NCI-H2029 (cell line): Measurements from ENCODE around the gene NDC1.
"Not testable (repeated sequence)": the region's sequence is repeated elsewhere in the genome, so short reads cannot be mapped to it uniquely, and the experiment has no call there.

Source experiments
- DNase-seq: peaks from one replicate; lab custom pipeline; 2025; lab: John Stamatoyannopoulos, UW

Gene NDC1, protein sequence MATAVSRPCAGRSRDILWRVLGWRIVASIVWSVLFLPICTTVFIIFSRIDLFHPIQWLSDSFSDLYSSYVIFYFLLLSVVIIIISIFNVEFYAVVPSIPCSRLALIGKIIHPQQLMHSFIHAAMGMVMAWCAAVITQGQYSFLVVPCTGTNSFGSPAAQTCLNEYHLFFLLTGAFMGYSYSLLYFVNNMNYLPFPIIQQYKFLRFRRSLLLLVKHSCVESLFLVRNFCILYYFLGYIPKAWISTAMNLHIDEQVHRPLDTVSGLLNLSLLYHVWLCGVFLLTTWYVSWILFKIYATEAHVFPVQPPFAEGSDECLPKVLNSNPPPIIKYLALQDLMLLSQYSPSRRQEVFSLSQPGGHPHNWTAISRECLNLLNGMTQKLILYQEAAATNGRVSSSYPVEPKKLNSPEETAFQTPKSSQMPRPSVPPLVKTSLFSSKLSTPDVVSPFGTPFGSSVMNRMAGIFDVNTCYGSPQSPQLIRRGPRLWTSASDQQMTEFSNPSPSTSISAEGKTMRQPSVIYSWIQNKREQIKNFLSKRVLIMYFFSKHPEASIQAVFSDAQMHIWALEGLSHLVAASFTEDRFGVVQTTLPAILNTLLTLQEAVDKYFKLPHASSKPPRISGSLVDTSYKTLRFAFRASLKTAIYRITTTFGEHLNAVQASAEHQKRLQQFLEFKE

DNA sequence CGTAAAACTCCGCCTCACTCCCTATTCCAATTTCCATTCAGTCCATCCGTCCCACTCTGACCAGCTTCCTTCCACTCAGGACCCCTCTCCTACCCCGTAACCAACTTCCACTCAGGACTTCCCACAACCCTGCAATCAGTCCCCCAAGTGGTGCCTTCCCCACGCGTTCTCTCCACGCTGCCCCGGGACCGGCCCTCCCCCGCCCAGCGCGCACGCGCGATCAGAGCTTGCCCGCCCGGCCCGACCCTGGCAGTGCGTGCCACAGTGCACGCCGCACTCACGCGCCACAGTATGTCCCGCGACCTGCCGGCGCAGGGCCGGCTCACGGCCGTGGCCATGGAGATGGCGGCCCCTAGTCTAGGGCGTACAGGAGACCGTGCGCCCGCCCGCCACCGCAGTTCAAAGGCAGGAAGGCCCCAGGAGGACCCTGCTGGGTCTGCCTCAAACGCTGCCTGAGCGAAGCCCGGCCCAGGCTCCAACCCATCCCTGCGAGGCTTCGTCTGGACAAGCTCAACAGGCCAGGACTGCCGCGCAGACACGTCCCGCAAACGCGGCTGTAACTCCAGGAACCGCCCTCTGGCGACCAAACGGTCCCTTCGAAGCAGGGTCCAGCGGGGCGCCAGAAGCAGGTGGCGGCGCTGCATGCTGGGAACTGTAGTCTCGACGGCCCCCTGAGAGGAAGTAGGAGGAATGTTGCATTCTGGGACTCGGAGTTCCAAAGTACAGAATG, at the start of gene NDC1:
Gene NDC1, minus strand, starts transcription at position 373 of the 730 bp plus-strand sequence. Its CDS starts 35 bp downstream, at position 338.
- DNase-seq, result peak; percentile 99

DNA sequence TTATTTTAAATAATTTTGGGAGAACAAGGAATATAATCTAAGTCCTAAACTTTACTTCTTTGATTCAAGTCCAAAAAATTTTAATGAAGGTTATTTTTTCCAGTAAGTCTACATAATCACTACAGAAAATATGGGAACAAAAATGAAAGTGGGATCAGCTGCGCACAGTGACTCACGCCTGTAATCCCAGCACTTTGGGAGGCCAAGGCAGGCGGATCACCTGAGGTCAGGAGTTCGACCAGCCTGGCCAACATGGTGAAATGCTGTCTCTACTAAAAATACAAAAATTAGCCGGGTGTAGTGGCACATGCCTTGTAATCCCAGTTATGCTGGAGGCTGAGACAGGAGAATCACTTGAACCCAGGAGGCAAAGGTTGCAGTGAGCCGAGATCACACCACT, 45.5 kb upstream of the NDC1 start:
- DNase-seq, result not testable (repeated sequence)

DNA sequence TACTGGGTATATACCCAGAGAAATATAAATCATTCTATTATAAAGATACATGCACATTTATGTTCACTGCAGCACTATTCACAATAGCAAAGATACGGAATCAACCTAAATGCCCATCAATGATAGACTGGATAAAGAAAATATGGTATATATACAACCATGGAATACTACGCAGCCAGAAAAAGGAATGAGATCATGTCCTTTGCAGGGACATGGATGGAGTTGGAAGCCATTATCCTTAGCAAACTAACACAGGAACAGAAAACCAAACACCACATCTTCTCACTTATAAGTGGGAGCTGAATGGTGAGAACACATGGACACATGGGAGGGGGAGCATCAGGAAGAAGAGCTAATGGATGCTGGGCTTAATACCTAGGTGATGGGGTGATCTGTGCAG, 43.8 kb upstream of the NDC1 start:
- DNase-seq, result not testable (repeated sequence)

DNA sequence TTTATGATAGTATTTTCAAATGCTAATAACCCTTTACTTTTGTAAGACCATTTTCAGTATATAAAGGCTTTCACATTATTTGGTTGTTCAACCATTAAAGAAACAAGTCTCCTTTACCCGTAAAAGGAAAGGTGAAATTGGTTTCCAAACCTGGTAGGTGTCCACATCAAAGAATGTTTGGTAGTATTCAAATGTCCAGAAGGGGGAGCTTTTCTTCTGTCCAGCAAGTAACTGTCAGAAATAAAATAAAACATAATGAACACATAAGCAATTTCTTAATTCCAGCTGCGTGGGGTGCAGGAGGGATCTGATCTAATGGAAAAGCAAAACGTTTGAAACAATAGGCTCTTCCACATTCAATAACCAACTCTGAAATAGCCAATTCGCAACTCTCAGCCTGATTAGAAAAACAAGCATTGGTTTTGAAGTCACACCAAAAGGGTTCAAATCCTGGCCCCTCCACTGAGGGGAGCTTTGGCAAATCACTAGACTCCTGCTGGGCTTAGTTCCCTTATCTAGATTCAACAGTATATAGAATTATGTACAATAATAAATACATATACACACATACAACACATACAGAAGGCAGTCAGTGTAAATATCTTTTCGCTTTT, 40.5 kb upstream of the NDC1 start:
- peak; percentile 70 for DNase-seq

DNA sequence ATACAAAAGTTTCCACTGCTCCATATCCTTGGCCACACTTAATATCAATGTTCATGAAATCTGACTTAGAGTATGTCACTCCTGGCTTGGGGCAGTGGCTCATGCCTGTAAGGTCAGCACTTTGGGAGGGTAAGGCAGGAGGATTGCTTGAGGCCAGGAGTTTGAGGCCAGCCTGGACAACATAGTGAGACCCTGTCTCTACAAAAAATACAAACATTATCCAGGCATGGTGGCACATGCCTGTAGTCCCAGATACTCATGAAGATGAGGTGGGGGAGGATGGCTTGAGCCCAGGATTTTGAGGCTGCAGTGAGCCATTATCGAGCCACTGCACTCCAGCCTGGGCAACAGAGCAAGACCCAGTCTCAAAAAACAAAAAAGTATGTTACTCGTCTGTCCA, 37.1 kb upstream of the NDC1 start:
- not testable (repeated sequence) for DNase-seq

DNA sequence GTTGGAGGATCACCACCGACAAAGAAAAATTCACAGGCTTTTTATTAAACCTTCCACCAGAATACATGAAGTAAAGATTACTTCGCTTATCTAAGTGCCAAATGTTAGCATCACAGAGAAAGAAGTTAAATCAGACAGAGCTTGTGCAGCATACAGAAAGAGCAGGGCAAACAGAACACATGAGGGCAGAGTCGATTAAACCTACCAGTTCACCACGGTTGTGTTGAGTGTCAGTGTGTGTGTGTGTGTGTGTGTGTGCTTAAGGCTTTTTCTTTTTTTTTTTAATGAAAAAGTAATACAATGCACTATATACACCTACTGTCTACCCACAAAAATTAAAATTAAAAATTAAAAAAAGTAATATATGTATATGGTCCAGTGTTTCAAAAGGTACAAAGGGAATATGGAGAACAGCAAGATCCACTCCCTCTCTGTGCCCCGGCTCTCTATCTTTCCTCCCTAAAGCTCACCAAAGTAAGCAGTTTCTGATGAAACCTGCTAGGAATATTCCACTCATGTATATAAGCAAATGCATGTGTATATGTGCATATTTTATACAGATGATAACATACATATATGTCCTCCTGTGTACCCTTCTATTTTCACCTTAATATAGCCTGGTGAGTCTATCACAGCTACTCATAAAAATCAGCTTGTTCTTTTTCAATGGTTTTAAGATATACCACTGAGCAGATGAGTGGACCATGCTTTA, 33.8 kb upstream of the NDC1 start:
- DNase-seq, result no peak

DNA sequence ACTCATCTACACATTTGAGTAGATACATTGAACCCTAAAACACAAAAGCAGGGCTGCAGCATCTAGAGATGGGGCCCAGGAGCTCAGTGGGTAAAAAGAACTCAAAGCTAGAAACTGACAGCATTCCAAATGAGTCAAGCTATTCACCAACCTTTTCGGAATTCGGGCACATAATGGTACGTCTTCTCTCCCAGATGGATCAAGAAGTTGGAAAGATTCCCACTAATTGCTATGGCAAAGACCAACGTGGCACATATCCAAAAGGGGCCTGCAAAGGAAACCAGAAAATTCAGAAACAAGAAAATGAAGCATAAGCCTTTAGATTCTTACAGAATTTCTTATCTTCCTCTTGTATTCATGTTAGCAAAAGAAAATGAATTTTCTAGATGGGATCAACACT, 33.1 kb upstream of the NDC1 start:
- DNase-seq, result no peak

DNA sequence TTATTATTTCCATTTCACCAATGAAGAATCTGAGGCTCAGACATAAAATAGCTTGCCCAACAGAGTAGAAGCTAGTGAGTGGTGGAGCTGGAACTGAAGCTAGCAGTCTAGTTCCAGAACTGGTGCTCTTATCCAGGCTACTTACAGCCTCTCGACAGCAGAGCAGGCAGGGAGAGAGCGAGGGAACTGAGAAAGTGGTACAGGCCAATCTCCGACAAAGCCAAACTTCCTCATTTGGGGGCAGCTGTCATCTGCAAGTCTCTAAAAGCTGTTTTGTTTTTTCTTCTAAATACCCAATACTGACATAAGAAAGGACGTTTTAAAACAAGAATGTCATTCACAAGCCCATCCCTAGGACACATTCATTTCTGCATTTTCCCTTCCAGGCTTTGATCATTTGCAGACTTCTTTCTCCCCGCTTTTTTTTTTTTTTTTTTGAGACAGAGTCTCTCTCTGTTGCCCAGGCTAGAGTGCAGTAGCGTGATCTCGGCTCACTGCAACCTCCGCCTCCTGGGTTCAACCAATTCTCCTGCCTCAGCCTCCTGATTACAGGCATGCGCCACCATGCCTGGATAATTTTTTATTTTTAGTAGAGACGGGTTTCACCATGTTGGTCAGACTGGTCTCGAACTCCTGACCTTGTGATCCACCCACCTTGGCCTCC, 31.5 kb upstream of the NDC1 start:
- no peak for DNase-seq

DNA sequence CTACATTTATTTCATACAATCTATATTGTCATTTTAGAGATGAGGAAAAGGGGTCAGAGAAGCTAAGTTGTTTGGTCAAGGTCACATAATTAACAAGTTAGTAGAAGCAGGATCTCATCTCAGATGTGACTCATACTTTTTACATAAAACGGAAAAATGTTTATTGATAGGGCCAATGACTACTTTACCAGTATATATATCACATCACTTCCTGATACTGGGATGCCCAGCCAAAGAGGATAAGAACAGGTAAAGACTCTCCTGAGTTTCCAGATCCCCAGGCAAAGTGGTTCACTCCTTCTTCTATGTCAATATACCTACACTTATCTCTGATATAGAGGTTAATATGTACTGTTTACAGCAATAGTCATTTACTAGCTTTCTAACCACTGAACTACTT, 30.5 kb upstream of the NDC1 start:
- no peak for DNase-seq

DNA sequence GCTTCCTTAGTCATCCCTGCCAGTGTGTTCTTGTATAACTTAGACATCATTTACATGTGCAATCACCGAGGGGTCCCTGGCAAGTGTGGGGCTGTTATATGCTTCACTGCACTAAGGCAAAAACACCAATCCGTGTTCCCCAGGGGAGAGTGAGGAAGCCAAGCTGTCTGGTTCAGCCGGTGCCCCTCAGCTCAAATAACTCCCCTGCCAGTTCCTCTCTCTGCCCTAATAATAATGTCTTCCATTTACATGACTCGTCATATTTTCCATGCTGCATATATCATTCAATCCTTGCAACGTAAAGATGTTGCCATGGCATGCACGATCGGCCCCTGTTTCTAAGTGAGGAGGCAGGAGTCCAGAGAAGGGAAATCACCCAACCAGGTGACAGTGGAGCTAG, 24.4 kb upstream of the NDC1 start:
- no peak for DNase-seq

DNA sequence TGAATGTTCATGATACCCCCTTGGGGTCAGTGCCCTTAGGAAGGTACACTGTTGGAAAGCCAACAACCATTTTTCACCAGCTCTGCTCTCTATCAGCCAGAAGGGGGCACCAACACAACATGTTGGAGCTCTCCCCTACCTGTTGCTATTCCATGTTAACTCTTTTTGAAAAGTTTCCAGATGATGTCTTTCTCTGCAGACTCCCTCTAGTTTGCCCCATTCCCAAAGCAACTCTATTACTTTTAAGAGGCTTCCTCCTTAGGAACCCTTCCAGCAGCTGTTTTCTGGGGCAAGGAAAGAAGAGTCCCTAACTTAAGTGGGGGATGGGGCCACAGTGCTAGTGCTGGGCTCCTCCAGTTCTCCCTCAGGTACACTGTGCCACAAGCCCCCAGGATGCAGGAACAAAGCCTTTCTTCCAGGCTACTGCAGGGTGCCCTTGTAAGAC, 22.9 kb upstream of the NDC1 start:
- DNase-seq, result peak; percentile 78

DNA sequence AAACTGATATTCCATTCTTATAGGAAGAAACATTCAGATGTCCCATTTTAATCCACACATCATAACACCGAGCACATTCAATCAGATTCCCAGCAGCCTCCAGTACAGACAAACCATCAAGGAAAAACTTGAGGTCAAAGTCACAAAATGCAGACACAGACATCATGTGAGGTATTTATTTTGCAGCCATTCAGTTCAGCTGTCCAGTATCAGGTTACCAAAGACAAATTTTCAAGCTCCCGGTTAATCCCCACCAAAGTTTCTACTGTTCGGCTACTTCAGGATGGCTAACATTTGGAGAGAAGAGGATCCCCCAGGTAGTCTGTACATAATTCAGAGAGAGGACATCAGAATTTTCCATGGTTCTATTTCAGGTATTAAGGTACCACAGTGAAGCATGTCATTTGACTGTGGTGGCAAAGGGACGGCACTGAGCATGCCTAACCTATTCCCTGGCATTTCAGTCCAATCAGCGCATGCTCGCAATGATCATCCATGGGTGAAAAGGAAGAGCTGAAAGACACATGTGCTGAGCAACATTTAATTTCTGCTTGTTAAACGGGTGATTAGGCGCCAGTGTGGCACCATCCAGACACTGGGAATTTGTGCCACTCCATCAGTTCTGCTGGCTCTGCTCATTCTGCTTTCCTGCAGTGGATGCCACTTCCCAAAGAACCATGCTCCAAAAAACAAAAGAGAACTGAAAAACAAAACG, 13.6 kb upstream of the NDC1 start:
- no peak for DNase-seq

DNA sequence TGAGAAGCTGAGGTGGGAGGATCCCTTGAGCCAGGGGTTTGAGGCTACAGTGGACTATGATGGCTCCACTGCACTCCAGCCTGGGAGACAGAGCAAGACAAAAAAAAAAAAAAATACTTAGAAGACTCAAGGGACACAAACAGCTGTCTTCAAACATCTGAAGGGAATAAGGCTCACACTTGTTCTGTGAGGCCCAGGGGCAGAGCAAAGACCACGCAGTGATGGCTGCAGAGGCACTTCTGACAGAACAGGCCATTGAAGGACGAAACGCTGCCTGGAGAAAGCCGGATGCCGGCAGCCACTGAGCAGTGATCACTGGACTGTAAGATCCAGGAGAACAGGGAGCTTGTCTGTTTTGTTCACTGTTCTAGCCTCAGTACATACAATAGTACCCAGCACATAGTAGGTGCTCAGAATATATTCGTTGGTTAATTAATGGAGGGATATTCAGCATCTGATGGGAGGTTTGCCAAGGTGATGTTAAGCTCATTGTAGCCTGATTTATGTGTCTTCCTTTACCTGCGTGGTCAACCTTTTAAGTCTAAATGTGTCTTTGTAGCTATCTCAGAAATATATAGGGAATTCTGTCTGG, 12.1 kb upstream of the NDC1 start:
- no peak for DNase-seq

DNA sequence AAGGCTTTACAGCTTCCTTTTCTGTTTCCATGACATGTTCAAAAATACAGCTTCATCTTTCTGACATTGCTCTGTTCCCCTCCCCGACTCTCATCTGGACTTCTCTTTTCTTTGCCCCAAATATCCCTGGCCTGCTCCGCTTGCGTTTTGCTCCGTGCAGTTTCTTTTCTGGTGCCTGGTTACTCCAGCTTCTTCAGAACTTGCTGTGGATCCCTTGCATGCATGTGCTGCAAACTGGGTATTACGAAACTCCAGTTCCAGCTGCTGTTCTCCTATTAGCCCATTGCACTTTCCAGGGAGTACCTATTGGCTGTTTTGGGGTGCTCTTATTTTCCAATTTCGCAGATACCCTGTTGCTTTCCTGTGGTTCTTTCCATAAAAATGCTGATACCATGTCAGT, 9.9 kb upstream of the NDC1 start:
- DNase-seq, result no peak

DNA sequence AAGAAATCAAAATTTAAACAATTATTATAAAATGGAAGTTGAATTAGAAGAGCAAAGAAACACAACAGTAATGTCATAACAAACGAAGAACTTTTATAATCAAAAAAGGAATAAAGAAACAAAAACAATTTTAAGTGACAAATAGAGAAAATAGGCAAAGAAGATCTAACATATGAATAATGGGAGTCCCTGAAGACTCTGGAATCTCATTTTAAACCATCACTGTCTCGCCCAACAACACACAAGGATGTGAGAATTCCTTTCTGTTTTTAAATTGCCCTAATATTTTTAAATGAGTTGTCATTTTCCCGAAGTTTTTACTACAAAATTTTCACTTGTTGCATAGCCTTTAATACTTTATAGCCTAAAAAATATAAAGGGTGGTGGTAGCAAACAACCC, 4.3 kb upstream of the NDC1 start:
- DNase-seq, result no peak

DNA sequence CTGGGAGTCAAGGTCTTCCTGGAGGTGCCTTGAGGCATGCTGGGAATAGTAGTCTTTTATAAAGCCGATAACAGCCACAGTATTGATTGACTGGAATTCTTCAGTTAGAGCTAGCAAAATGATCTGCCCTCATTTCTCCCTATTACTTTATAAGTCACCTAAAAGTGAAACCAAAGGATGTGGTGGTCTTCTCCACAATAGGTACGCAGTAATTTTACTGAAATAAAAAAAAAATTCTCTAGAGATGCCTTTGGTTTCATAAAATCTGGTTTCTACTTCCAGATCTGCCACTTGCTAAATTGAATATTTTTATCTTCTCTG, 518 bp upstream of the NDC1 start:
- DNase-seq, result no peak

DNA sequence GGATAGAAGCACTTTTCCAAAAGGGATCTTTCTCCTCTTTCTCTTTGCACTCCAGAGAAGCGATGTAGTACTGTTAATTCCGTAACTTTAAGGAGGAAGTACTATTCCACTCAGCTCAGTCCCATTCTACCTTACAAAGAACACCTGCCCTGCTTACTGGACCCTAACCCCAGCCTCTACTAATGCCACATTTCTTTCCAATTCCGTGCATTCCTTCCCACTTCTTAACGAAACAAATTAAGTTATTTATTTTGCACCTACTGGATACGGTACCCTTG, 511 bp downstream of the NDC1 start:
- DNase-seq, result no peak

DNA sequence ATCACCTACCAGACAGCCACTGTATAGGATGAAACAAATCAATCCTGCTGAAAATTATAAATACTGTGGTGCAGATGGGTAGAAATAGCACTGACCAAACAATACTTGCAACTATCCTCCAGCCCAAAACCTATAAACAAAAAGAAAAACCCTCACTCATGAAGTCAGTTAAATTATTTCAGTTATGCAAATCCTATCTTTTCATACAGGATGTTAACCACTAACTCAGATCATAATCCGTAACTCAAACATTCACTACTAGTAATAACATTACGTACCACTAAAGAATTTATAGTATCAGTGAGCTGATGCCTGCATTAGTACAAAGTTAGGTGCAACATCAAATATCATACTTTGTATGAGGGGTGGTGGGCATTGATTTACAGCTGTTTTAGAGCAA, 2.6 kb downstream of the NDC1 start:
- DNase-seq, result no peak

DNA sequence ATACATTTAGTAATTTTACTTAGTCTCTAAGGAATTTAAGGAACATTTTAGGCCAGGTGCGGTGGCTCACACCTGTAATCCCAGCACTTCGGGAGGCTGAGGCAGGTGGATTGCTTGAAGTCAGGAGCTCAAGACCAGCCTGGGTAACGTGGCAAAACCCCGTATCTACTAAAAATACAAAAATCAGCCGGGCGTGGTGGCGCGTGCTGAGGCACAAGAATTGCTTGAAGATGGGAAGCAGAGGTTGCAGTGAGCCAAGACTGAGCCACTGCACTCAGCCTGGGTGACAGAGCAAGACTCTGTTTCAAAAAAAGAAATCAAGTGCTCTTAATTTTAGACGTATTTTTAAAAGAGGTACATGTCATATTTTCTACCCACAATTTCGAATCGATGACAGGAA, 3.3 kb downstream of the NDC1 start:
- no peak for DNase-seq

DNA sequence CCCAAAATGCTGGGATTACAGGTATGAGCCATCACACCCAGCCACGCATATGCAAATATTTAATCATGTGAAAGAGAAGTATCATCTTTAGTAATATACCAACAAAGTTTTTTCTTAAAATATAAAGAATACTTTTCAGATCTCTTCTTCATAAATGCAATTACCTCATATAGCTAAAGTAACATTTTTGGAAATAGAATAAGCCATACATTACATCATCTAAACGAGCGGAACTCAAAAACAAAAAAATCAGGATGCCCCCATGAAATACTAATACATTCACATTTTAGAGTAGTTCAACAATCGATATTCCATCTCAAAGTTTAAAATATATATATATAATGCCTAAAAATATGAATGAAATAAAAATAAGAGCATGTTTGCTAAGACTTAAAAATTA, 4.7 kb downstream of the NDC1 start:
- DNase-seq, result no peak

DNA sequence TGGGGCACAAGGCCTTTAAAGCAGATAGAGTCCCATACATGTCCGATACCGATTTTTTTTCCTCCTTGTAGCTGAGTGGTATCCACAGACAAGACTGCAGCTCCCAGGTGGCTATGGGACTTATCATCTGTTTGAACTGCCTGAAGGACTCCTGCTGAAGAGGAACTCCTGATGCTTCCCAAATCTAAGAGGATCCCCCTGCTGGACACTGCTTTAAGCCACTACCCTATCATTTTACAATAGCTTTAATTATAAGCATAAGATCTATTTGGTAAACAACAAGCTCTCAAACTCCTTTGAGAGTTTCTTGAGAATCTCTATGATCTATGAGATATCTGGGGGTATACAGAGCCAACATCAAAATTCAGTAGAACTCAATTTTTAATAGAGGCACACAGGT, 11.7 kb downstream of the NDC1 start:
- no peak for DNase-seq
